WI38 (cell line): ENCODE results near the gene RIN3.

Experiments
- H3K4me3 ChIP-seq: 2 replicates; pipeline ENCODE4 v1.5.1; 2011; ENCODE audit warnings: low read depth, mild to moderate bottlenecking, control low read depth, low read length
- TF ChIP-seq, protein P1 (sequence below): IDR thresholded peaks from 2 replicates; pipeline ENCODE4 v1.5.1; 2012; ENCODE audit warnings: low read depth, mild to moderate bottlenecking, control low read depth, low read length

The RIN3 gene

DNA sequence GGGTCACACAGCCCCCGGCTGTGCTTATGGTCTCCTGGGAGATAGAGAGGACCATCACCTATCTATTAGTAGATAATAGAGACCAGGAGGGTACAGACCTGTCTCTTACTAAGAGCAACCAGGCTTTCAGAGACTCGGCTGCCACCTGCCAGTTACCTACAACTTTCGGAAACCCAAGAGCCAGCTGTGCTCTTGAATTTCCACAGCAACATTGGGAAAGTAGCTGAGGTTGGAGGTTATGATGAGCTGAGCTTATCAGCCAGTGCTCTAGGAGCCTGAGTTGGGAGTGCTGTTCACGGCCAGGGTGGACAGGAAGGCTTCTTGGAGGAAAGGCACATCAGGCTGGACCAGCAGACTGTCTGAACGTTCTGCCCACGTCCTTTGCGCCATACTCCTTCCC lies 67.6 kb downstream of the RIN3 start:
- TF ChIP-seq, protein P1, sequence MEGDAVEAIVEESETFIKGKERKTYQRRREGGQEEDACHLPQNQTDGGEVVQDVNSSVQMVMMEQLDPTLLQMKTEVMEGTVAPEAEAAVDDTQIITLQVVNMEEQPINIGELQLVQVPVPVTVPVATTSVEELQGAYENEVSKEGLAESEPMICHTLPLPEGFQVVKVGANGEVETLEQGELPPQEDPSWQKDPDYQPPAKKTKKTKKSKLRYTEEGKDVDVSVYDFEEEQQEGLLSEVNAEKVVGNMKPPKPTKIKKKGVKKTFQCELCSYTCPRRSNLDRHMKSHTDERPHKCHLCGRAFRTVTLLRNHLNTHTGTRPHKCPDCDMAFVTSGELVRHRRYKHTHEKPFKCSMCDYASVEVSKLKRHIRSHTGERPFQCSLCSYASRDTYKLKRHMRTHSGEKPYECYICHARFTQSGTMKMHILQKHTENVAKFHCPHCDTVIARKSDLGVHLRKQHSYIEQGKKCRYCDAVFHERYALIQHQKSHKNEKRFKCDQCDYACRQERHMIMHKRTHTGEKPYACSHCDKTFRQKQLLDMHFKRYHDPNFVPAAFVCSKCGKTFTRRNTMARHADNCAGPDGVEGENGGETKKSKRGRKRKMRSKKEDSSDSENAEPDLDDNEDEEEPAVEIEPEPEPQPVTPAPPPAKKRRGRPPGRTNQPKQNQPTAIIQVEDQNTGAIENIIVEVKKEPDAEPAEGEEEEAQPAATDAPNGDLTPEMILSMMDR: no peak
- H3K4me3 ChIP-seq: no peak overlapping the region

DNA sequence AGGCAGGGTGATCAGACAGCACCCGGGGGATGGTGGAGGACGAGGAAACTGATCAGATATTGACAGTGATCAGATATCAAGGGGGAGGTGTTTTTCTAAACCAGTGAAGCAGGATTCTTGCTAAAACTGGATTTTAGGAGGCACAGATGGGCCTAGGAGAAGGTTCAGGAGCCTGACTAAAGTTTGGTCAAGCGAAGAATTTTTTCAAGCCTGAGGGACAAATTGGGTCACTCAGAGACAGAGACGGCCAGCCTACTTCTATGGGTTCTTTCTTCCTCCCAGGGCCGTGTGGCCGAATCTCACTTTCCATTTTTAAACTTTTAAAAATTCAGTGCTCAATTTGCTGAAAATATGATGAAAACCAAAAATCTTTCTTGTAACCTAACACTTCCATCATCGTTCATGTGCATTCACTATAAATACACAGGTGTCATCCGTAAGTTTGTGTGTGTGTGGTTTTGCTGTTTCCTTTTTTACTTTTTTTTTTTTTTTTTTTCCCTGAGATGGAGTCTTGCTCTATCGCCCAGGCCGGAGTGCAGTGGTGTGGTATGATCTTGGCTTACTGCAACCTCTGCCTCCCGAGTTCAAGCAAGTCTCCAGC lies 68.5 kb downstream of the RIN3 start:
- no peak overlapping the region for H3K4me3 ChIP-seq
- TF ChIP-seq, protein P1: no peak

DNA sequence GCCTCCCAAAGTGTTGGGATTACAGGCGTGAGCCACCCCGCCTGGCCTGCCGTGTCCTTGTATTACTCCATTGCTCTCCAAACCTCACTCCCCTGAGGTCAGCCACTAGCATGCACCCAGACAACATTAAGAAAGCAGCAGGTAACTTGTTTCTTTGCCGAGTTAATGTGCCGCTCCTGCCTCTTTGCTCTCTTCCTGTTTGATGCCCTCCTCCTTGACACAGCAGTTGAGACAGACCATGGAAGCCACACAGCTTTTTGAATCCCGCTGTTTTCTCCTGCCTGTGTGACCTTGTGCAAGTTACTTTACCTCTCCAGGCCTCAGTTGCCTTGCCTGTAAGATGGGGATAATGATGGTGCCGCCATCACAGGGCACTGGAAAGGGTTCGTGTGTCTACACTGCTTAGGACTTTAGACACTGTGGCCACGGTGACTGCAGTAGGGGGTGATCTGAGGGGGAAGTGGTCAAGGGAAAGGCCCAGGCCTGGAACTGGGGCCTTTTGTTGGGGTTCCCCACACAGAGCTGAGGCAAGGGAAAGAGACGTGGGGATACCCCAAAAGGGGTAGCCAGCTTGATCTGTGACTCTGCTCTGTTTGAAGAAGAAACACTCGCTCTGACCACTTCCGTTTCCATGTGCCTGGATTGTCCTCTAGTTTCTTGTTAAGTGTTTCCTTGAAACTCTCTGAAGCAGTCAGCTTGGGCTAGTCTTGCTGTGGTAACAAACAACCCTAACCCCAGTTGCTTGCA lies 69.3 kb downstream of the RIN3 start:
- no peak overlapping the region for H3K4me3 ChIP-seq
- TF ChIP-seq, protein P1: no peak

DNA sequence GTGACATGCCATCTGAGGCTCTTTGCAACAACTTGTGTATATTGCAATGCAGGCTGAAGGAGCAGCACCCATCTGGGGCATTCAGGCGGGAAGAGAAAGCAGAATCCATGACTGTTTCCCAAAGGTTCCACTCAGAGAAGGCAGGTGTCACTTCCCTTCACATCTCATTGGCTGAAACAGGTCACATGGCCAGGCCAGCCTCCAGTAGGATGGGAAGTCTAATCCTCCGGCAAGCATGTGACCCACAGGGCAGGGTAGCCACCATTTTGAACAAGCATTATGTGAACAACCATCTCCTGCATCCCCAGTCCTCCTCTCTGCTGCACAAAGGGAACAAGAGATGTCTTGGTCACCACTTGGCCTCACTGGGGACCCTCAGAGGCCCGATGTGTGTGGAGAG lies 70.6 kb downstream of the RIN3 start:
- H3K4me3 ChIP-seq: no peak overlapping the region
- TF ChIP-seq, protein P1: no peak

DNA sequence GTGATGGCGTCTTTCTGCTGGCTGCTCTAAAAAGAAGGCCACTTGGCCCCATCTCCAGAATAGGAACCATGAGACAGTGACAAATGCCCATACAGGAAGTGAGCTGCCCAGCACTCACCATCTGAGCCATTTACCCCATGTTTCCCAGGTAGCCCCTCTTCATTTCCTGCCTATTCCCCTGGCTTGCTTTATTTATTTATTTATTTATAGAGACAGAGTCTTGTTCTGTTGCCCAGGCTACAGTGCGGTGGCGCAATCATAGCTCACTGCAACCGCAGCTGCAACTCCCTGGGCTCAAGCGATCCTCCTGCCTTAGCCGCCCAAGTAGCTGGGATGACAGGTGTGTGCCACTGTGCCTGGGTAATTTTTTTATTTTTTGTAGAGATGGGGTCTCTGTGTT lies 71.2 kb downstream of the RIN3 start:
- TF ChIP-seq, protein P1: no peak
- H3K4me3 ChIP-seq: no peak overlapping the region

DNA sequence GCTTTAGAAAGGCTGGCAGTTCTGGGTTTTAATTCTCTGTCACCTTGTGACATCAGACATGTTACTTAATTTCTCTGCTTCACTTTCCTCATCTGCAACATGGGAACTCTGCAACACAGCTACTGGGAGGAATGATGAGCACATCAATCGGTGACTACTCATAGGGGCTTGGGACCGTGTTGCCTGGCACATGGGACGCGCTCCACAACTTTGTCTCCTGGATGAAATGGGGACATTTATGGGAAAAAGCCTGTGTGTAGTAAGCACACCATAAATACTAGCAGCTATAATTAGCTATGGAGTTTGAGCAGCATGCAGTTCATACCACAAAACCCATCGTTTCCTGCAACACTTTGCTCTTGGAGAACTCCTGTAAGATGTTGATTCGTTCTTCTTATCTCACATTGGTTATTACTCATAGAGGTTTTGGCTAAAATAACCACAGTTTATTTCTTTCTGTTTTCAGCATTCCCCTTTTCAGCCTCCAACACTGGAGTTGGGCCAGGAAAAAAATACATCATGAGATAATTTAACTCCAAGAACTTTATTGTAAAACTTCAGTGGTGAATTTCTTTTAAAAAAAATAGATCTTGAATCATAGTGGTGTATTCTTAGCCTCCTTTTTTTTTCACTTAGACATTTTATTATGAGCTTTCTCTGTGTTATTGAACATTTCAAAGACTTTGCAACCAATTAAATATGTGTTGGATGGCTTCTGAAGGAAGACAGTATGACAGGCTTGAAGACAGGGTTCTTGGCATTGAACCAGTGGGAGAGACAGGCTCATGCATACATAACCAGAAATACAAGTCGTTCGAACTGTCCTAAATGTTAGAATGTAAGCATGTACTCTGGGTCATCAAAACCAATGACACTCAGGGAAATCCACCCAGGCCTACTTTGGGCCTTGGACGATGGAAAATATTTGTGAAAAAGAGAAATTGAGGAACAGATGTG lies 72.7 kb downstream of the RIN3 start:
- TF ChIP-seq, protein P1: no peak
- no peak overlapping the region for H3K4me3 ChIP-seq
